GM23338 (cell line): Measurements from ENCODE around the gene PTH1R. TPM values are rescaled to one million over a fixed set of nuclear protein-coding genes. Genes with fewer than 3 reads are reported as not detected.

ENCODE experiments used
- ATAC-seq: fragments of 200-7000 bp; cut with Tn5 transposase; 3 replicates; pipeline ENCODE4 v1.9.1; 2020
- DNase-seq: peaks from one replicate; pipeline ENCODE4 v3.0.0-alpha.2; 2015; ENCODE audit warnings: low spot score
- H2AFZ ChIP-seq: fragments of 200-600 bp; sonication (generic); 2 replicates; pipeline ENCODE4 v1.8.0; 2016; ENCODE audit warnings: antibody characterized with exemption, mild to moderate bottlenecking, moderate library complexity
- H3F3A ChIP-seq: fragments of 200-600 bp; sonication (generic); replicated peaks from 2 replicates; pipeline ENCODE4 v1.8.0; 2017; ENCODE audit warnings: antibody characterized with exemption, mixed run types, low read depth
- H3K27ac ChIP-seq: fragments of 200-600 bp; sonication (generic); 2 replicates; pipeline ENCODE4 v1.6.1; 2016; ENCODE audit warnings: low read depth
- H3K27me3 ChIP-seq: fragments of 200-600 bp; sonication (generic); 2 replicates; pipeline ENCODE4 v1.8.0; 2016; ENCODE audit warnings: mild to moderate bottlenecking, mixed run types, moderate library complexity; ENCODE audit not compliant: insufficient read depth
- H3K36me3 ChIP-seq: fragments of 200-600 bp; sonication (generic); 2 replicates; pipeline ENCODE4 v1.8.0; 2016; ENCODE audit warnings: mild to moderate bottlenecking; ENCODE audit not compliant: insufficient read depth
- H3K4me1 ChIP-seq: fragments of 200-600 bp; sonication (generic); 2 replicates; pipeline ENCODE4 v1.8.0; 2016; ENCODE audit warnings: mild to moderate bottlenecking, moderate library complexity; ENCODE audit not compliant: insufficient read depth
- H3K4me2 ChIP-seq: fragments of 200-600 bp; sonication (generic); 2 replicates; pipeline ENCODE4 v1.7.1; 2017; ENCODE audit warnings: mixed run types
- H3K4me3 ChIP-seq: fragments of 200-600 bp; sonication (generic); 2 replicates; pipeline ENCODE4 v1.6.1; 2016; ENCODE audit warnings: mixed run types
- H3K79me2 ChIP-seq: fragments of 200-600 bp; sonication (generic); replicated peaks from 2 replicates; pipeline ENCODE4 v1.8.0; 2017; ENCODE audit warnings: mild to moderate bottlenecking; ENCODE audit not compliant: insufficient read depth
- H3K9me2 ChIP-seq: fragments of 200-600 bp; sonication (generic); 2 replicates; pipeline ENCODE4 v1.8.0; 2017; ENCODE audit not compliant: insufficient read depth
- H4K20me1 ChIP-seq: fragments of 200-600 bp; sonication (generic); replicated peaks from 2 replicates; pipeline ENCODE4 v1.8.0; 2017; ENCODE audit warnings: mild to moderate bottlenecking; ENCODE audit not compliant: insufficient read depth
- H3K27ac Mint-ChIP-seq: 2 replicates; pipeline ENCODE4 v1.8.0; 2020; ENCODE audit warnings: inconsistent platforms, mild to moderate bottlenecking, moderate library complexity, mixed read lengths
- H3K27me3 Mint-ChIP-seq: 3 replicates; pipeline ENCODE4 v1.8.0; 2022; ENCODE audit warnings: low read depth, mild to moderate bottlenecking, moderate library complexity, mixed read lengths, inconsistent platforms; ENCODE audit not compliant: insufficient read depth, poor library complexity
- H3K36me3 Mint-ChIP-seq: 3 replicates; pipeline ENCODE4 v1.8.0; 2021; ENCODE audit warnings: low read depth, mild to moderate bottlenecking, inconsistent platforms, moderate library complexity, mixed read lengths
- H3K4me1 Mint-ChIP-seq: 3 replicates; pipeline ENCODE4 v1.8.0; 2020; ENCODE audit warnings: mild to moderate bottlenecking, inconsistent platforms, mixed read lengths
- H3K4me3 Mint-ChIP-seq: 3 replicates; pipeline ENCODE4 v1.8.0; 2021; ENCODE audit warnings: moderate library complexity, mild to moderate bottlenecking, inconsistent platforms, mixed read lengths
- H3K9me3 Mint-ChIP-seq: 3 replicates; pipeline ENCODE4 v1.8.0; 2020; ENCODE audit warnings: moderate library complexity, mild to moderate bottlenecking, inconsistent platforms, mixed read lengths
- CREB1 ChIP-seq: fragments of 250-450 bp; sonication (Bioruptor Pico); IDR thresholded peaks from 2 replicates; pipeline ENCODE4 v1.5.0; 2020; ENCODE audit warnings: low read depth, mild to moderate bottlenecking, moderate library complexity
- EZH2 ChIP-seq: fragments of 200-600 bp; sonication (generic); IDR thresholded peaks from one replicate; pipeline ENCODE4 v1.8.0; 2017; ENCODE audit warnings: antibody characterized with exemption, mild to moderate bottlenecking, low read depth; ENCODE audit not compliant: unreplicated experiment
- JUNB ChIP-seq: IDR thresholded peaks from one replicate; pipeline ENCODE4 v1.6.1; 2016; ENCODE audit warnings: antibody characterized with exemption; ENCODE audit not compliant: unreplicated experiment
- POLR2AphosphoS5 ChIP-seq: IDR thresholded peaks from 2 replicates; pipeline ENCODE4 v1.6.1; 2016; ENCODE audit warnings: antibody characterized with exemption, low read depth
- STAT1 ChIP-seq: IDR thresholded peaks from one replicate; pipeline ENCODE4 v1.6.1; 2016; ENCODE audit warnings: antibody characterized with exemption; ENCODE audit not compliant: unreplicated experiment
- ZNF331 ChIP-seq: fragments of 250-450 bp; sonication (Bioruptor Pico); IDR thresholded peaks from 2 replicates; pipeline ENCODE4 v1.5.0; 2020; ENCODE audit warnings: low read depth, mild to moderate bottlenecking, moderate library complexity
- polyA plus RNA-seq: library from polyadenylated mRNA; unstranded; fragments of >200 nt; fragmentation: Nextera tagmentation; extraction: Ambion mirVana; gene quantifications from 2 replicates; pipeline ENCODE4 v1.2.1, GENCODE V29; 2016
- total RNA-seq: library from RNA; depleted of rRNA; stranded (reverse); fragments of >200 nt; shearing (Covaris generic); gene quantifications from 2 replicates; pipeline ENCODE4 v1.2.3, GENCODE V29; 2014
- TF ChIP-seq, protein P1 (sequence below): IDR thresholded peaks from one replicate; pipeline ENCODE4 v1.6.1; 2018; ENCODE audit warnings: antibody characterized with exemption; ENCODE audit not compliant: unreplicated experiment
- TF ChIP-seq, protein P2 (sequence below): IDR thresholded peaks from 2 replicates; pipeline ENCODE4 v1.6.1; 2016; ENCODE audit warnings: antibody characterized with exemption

The PTH1R gene
- total and polyA plus RNA-seq, 2 experiments from 2014 or later: 1.3 to 1.9 TPM

DNA sequence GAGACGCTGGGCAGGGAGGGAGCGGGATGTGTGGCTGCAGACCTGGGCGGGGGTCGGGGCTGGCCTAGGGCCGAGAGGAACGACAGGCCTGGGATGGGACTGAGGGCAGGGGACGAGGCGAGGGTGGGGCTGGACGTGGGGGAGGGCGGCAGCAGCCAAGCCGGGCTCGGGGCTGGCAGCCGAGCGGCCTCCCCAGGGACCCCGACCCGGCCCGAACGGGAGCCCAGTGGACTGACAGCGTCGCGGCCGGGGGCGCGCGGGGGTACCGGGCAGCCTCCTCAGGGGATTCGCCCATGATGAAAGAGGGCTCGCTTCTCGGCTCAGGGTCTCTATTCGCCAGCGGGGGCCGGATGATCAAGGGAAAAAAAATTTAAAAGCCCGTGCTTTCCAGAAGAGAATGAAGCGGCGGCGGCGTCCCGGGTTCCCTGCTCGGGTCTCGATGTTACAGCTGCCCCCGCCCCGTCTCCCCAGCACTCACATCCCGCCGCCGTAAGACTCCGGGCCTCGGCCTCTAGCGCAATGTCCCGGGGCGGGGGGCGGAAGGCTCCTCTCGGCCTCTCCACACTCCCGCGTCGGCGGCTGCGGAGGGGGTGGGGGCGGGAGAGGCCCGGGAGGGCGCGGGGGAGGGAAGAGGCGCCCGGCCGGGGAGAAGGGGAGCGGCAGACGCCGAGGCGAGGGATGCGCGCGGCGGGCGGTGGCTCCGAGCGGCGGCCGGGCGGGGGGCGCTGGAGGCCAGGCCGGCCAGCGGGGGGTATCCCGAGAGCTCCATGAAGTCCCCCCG, 4.3 kb downstream of the PTH1R start (continued):
- TF ChIP-seq, protein P1, sequence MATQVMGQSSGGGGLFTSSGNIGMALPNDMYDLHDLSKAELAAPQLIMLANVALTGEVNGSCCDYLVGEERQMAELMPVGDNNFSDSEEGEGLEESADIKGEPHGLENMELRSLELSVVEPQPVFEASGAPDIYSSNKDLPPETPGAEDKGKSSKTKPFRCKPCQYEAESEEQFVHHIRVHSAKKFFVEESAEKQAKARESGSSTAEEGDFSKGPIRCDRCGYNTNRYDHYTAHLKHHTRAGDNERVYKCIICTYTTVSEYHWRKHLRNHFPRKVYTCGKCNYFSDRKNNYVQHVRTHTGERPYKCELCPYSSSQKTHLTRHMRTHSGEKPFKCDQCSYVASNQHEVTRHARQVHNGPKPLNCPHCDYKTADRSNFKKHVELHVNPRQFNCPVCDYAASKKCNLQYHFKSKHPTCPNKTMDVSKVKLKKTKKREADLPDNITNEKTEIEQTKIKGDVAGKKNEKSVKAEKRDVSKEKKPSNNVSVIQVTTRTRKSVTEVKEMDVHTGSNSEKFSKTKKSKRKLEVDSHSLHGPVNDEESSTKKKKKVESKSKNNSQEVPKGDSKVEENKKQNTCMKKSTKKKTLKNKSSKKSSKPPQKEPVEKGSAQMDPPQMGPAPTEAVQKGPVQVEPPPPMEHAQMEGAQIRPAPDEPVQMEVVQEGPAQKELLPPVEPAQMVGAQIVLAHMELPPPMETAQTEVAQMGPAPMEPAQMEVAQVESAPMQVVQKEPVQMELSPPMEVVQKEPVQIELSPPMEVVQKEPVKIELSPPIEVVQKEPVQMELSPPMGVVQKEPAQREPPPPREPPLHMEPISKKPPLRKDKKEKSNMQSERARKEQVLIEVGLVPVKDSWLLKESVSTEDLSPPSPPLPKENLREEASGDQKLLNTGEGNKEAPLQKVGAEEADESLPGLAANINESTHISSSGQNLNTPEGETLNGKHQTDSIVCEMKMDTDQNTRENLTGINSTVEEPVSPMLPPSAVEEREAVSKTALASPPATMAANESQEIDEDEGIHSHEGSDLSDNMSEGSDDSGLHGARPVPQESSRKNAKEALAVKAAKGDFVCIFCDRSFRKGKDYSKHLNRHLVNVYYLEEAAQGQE: no peak
- TF ChIP-seq STAT1: no peak
- TF ChIP-seq, protein P2, sequence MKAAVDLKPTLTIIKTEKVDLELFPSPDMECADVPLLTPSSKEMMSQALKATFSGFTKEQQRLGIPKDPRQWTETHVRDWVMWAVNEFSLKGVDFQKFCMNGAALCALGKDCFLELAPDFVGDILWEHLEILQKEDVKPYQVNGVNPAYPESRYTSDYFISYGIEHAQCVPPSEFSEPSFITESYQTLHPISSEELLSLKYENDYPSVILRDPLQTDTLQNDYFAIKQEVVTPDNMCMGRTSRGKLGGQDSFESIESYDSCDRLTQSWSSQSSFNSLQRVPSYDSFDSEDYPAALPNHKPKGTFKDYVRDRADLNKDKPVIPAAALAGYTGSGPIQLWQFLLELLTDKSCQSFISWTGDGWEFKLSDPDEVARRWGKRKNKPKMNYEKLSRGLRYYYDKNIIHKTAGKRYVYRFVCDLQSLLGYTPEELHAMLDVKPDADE: no peak
- no peak for TF ChIP-seq CREB1 (CRISPR knock-in tag)
- no peak for TF ChIP-seq ZNF331 (CRISPR knock-in tag)

- Mint-ChIP-seq H3K9me3 (no peaks in the 10 kb centered on the region), H3K27me3 (peaks cover 88% of the 10 kb centered on the region), H3K27ac (no peak overlapping the region), H3K4me3 (peak overlapping the region; percentile 81), H3K4me1 (peaks cover 10% of the 10 kb centered on the region), H3K36me3 (no peaks in the 10 kb centered on the region; the same call in 2 of the 3 replicates)
- no peaks in the 10 kb centered on the region for H3K36me3 ChIP-seq
- no peaks in the 10 kb centered on the region for H3F3A ChIP-seq
- H3K79me2 ChIP-seq: no peaks in the 10 kb centered on the region
- H3K4me3 ChIP-seq: peak overlapping the region; percentile 82
- DNase-seq (peak; percentile 66), ATAC-seq (peak; percentile 29)
- peak overlapping the region; percentile 95; the same call in 1 of the 2 replicates for H2AFZ ChIP-seq
- peak overlapping the region; percentile 96 for H3K4me2 ChIP-seq
- H3K27me3 ChIP-seq: peaks cover 92% of the 10 kb centered on the region
- H3K9me2 ChIP-seq: no peaks in the 10 kb centered on the region
- H3K27ac ChIP-seq: no peak overlapping the region
- H3K4me1 ChIP-seq: peaks cover 22% of the 10 kb centered on the region
- no peaks in the 10 kb centered on the region for H4K20me1 ChIP-seq
- TF ChIP-seq JUNB: no peak
- TF ChIP-seq, protein P1: no peak
- TF ChIP-seq ZNF331 (CRISPR knock-in tag): no peak
- TF ChIP-seq EZH2: peak; percentile 88
- no peak for TF ChIP-seq CREB1 (CRISPR knock-in tag)
- TF ChIP-seq, protein P2: no peak
- no peak for TF ChIP-seq POLR2AphosphoS5
These were observed 5.0 kb downstream of the PTH1R start for GRCh38 chr3:46882377-46883053.
